PC-9 (cell line): ENCODE results near the gene CTBS. TPM values are rescaled to one million over a fixed set of nuclear protein-coding genes. Genes with fewer than 3 reads are reported as not detected.

ENCODE experiments used
- BruUV-seq: library from RNA; stranded (reverse); fragments of 400-500 nt; replicated peaks from 2 replicates; lab custom pipeline; 2021; lab: Mats Ljungman, UMichigan
- CTCF ChIA-PET: fragments of 300-600 bp; sonication (Branson Sonifier 250); formaldehyde crosslinking; loops from one replicate; lab custom pipeline; 2022; ENCODE audit warnings: antibody characterized with exemption; lab: Charles Lee
- POLR2A ChIA-PET: fragments of 300-600 bp; sonication (Branson Sonifier 250); formaldehyde crosslinking; loops from one replicate; lab custom pipeline; 2022; ENCODE audit warnings: antibody characterized with exemption; ENCODE audit not compliant: unreplicated experiment; lab: Charles Lee
- DNase-seq, 2 experiments: peaks; one replicate each; pipeline versions ENCODE4 v3.0.0 to v3.0.0-alpha.2; 2015 to 2022; ENCODE audit warnings: mixed read lengths in 1 of 2
- H2AFZ ChIP-seq: fragments of 200-600 bp; sonication (generic); 2 replicates; pipeline ENCODE4 v1.8.1; 2017; ENCODE audit warnings: antibody characterized with exemption
- H3F3A ChIP-seq: fragments of 200-600 bp; sonication (generic); 2 replicates; pipeline ENCODE4 v1.8.1; 2017; ENCODE audit warnings: antibody characterized with exemption, mild to moderate bottlenecking, low read depth; ENCODE audit not compliant: insufficient read depth
- H3K27ac ChIP-seq: fragments of 200-600 bp; sonication (generic); 2 replicates; pipeline ENCODE4 v1.6.1; 2016; ENCODE audit warnings: mixed run types
- H3K27me3 ChIP-seq: fragments of 200-600 bp; sonication (generic); 2 replicates; pipeline ENCODE4 v1.6.1; 2016; ENCODE audit warnings: low read depth, mixed run types; ENCODE audit not compliant: insufficient read depth
- H3K36me3 ChIP-seq: fragments of 200-600 bp; sonication (generic); 2 replicates; pipeline ENCODE4 v1.6.1; 2016; ENCODE audit warnings: low read depth, mixed run types
- H3K4me1 ChIP-seq: fragments of 200-600 bp; sonication (generic); replicated peaks from 2 replicates; pipeline ENCODE4 v1.6.1; 2016; ENCODE audit warnings: mixed run types; ENCODE audit not compliant: insufficient read depth
- H3K4me2 ChIP-seq: fragments of 200-600 bp; sonication (generic); 2 replicates; pipeline ENCODE4 v1.6.1; 2017; ENCODE audit warnings: mixed run types
- H3K4me3 ChIP-seq: fragments of 200-600 bp; sonication (generic); 2 replicates; pipeline ENCODE4 v1.6.1; 2016; ENCODE audit warnings: mixed run types
- H3K79me2 ChIP-seq: fragments of 200-600 bp; sonication (generic); 2 replicates; pipeline ENCODE4 v1.6.1; 2017; ENCODE audit warnings: low read depth, mixed run types
- H3K9me2 ChIP-seq: fragments of 200-600 bp; sonication (generic); 2 replicates; pipeline ENCODE4 v1.8.1; 2017; ENCODE audit warnings: mild to moderate bottlenecking; ENCODE audit not compliant: insufficient read depth
- H3K9me3 ChIP-seq: fragments of 200-600 bp; sonication (generic); 2 replicates; pipeline ENCODE4 v1.8.1; 2016; ENCODE audit warnings: low read depth; ENCODE audit not compliant: insufficient read depth
- H4K20me1 ChIP-seq: fragments of 200-600 bp; sonication (generic); 2 replicates; pipeline ENCODE4 v1.8.1; 2017; ENCODE audit not compliant: insufficient read depth
- EZH2 ChIP-seq: fragments of 200-600 bp; sonication (generic); IDR thresholded peaks from 2 replicates; pipeline ENCODE4 v1.8.0; 2017; ENCODE audit warnings: antibody characterized with exemption, low read depth
- intact Hi-C: fragments of 100-400 bp; cut with micrococcal nuclease; formaldehyde crosslinking; loops from one replicate; pipeline ENCODE4 v1.10.0; 2022; ENCODE audit not compliant: unreplicated experiment
- total RNA-seq: library from RNA; stranded (reverse); gene quantifications from 2 replicates; pipeline ENCODE4 v1.2.3, GENCODE V29; 2021
- TF ChIP-seq, protein P1 (sequence below): fragments of 200-600 bp; sonication (generic); conservative IDR thresholded peaks from 2 replicates; pipeline ENCODE4 v1.6.1; 2017; ENCODE audit warnings: mixed run types, antibody characterized with exemption, mild to moderate bottlenecking, moderate library complexity

CTBS gene
- total RNA-seq, 1 experiment from 2014 or later, result 20.2 TPM

DNA sequence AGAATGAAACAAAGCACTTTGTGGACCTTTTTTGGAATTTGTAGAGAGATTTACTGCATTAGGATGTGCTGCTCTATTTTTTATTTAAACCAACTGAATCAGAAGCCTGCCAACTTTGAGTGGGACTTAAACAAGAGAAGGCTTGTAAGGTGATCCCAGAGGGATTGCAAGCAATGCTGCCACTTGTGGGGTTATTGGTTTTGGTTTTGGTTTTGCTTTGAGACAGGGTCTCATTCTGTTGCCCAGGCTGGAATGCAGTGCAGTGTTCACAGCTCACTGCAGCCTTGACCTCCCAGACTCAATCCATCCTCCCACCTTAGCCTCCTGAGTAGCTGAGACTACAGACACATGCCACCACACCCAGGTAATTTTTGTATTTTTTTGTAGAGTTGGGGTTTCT lies 35.6 kb downstream of the CTBS start:
- no peaks in the 10 kb centered on the region for H4K20me1 ChIP-seq
- no TSS peak for BruUV-seq
- TF ChIP-seq EZH2, result no peak
- TF ChIP-seq, protein P1, sequence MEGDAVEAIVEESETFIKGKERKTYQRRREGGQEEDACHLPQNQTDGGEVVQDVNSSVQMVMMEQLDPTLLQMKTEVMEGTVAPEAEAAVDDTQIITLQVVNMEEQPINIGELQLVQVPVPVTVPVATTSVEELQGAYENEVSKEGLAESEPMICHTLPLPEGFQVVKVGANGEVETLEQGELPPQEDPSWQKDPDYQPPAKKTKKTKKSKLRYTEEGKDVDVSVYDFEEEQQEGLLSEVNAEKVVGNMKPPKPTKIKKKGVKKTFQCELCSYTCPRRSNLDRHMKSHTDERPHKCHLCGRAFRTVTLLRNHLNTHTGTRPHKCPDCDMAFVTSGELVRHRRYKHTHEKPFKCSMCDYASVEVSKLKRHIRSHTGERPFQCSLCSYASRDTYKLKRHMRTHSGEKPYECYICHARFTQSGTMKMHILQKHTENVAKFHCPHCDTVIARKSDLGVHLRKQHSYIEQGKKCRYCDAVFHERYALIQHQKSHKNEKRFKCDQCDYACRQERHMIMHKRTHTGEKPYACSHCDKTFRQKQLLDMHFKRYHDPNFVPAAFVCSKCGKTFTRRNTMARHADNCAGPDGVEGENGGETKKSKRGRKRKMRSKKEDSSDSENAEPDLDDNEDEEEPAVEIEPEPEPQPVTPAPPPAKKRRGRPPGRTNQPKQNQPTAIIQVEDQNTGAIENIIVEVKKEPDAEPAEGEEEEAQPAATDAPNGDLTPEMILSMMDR, result no peak
- no peak overlapping the region for H3K4me2 ChIP-seq
- intact Hi-C loops, result no loop called here
- no peaks in the 10 kb centered on the region for H3K36me3 ChIP-seq
- H3F3A ChIP-seq, result peaks cover 7% of the 10 kb centered on the region; the same call in 1 of the 2 replicates
- no peaks in the 10 kb centered on the region for H3K9me2 ChIP-seq
- ChIA-PET POLR2A (interaction anchor here (0.6 kb wide), 1 partner anchor 1116 kb away, joined by 7 read pairs; no protein-coding TSS in a partner anchor), CTCF (no interaction called here)
- no peak overlapping the region for H3K27ac ChIP-seq
- no peaks in the 10 kb centered on the region for H3K4me1 ChIP-seq
- H2AFZ ChIP-seq, result no peak overlapping the region
- H3K9me3 ChIP-seq, result no peaks in the 10 kb centered on the region
- no peaks in the 10 kb centered on the region for H3K27me3 ChIP-seq
- no peak for DNase-seq
- H3K79me2 ChIP-seq, result no peaks in the 10 kb centered on the region
- H3K4me3 ChIP-seq, result no peak overlapping the region

DNA sequence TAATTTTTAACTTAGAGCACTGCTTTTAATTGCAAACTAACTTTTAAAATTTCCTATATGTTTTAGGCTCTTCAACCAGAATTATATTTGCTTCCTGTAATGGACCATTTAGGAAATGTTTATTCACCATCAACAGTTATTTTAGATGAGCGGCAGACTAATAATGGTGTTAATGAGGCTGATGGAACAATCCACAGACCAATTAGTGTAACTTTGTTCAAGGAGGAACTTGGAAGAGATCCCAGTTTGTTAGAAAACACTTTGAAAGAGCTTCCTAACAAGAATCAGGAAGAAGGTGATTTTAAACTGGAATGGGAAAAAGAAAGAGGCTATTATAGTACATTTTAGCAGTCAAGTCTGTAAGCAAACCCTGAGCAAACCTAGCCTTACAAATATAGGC lies 48.5 kb downstream of the CTBS start:
- ChIA-PET CTCF (no interaction called here), POLR2A (no interaction called here)
- Histone ChIP-seq H3K4me3 (no peak overlapping the region), H3K9me3 (peaks cover 2% of the 10 kb centered on the region; the same call in 1 of the 2 replicates), H3K79me2 (no peaks in the 10 kb centered on the region), H3K9me2 (no peaks in the 10 kb centered on the region), H3K27ac (no peak overlapping the region), H2AFZ (no peak overlapping the region), H3F3A (no peaks in the 10 kb centered on the region), H4K20me1 (no peaks in the 10 kb centered on the region), H3K27me3 (no peaks in the 10 kb centered on the region), H3K4me1 (no peaks in the 10 kb centered on the region), H3K36me3 (no peaks in the 10 kb centered on the region), H3K4me2 (no peak overlapping the region)
- no peak for DNase-seq
- intact Hi-C loops, result no loop called here
- no peak for TF ChIP-seq EZH2
- TF ChIP-seq, protein P1, result no peak
- BruUV-seq, result no TSS peak

DNA sequence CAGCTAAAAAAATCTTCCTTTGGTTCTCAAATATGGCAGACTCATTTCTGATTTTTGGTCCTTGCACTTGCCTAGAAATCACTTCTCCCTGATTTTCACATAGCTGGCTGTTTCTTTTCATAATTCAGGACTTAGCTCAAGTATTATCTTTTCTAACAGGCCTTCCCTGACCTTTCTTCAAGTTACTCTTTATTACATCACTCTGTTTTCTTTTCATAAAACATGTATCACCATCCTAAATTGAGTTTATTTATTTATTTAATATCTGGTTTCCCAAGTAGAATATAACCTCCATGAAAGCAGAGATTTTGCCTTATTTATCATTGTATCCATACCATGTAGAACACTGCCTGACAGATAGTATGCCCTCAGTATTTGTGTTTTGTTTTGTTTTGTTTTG lies 49.6 kb downstream of the CTBS start:
- Histone ChIP-seq H4K20me1 (no peaks in the 10 kb centered on the region), H2AFZ (no peak overlapping the region; the same call in 1 of the 2 replicates), H3K4me1 (no peaks in the 10 kb centered on the region), H3F3A (no peaks in the 10 kb centered on the region), H3K27me3 (no peaks in the 10 kb centered on the region), H3K79me2 (no peaks in the 10 kb centered on the region), H3K4me3 (no peak overlapping the region), H3K36me3 (no peaks in the 10 kb centered on the region), H3K27ac (no peak overlapping the region), H3K9me3 (peaks cover 2% of the 10 kb centered on the region; the same call in 1 of the 2 replicates), H3K9me2 (no peaks in the 10 kb centered on the region), H3K4me2 (no peak overlapping the region)
- DNase-seq, result no peak
- ChIA-PET CTCF (no interaction called here), POLR2A (no interaction called here)
- intact Hi-C loops, result no loop called here
- no TSS peak for BruUV-seq
- no peak for TF ChIP-seq EZH2
- TF ChIP-seq, protein P1, result no peak
